Neuronal stem cell (in vitro differentiated cells): Measurements from ENCODE around the gene IGF2R.

Experiments used
- DNase-seq: peaks from one replicate; pipeline ENCODE4 v3.0.0-alpha.2; 2013; ENCODE audit warnings: low spot score
- H2AFZ ChIP-seq: one replicate; pipeline ENCODE4 v1.6.1; 2013; ENCODE audit warnings: mild to moderate bottlenecking, low read length, inconsistent platforms
- H2AK5ac ChIP-seq: 2 replicates; pipeline ENCODE4 v1.6.1; 2013; ENCODE audit warnings: low read depth, mild to moderate bottlenecking, inconsistent platforms, low read length, moderate library complexity, mixed read lengths
- H2BK120ac ChIP-seq: 2 replicates; pipeline ENCODE4 v1.6.1; 2013; ENCODE audit warnings: low read depth, mild to moderate bottlenecking, inconsistent platforms, low read length, moderate library complexity, mixed read lengths
- H2BK12ac ChIP-seq: one replicate; pipeline ENCODE4 v1.6.1; 2013; ENCODE audit warnings: low read length, inconsistent platforms
- H2BK15ac ChIP-seq: 2 replicates; pipeline ENCODE4 v1.6.1; 2013; ENCODE audit warnings: mild to moderate bottlenecking, low read length, inconsistent platforms, mixed read lengths
- H2BK5ac ChIP-seq: one replicate; pipeline ENCODE4 v1.6.1; 2013; ENCODE audit warnings: inconsistent platforms, mild to moderate bottlenecking, low read length, moderate library complexity
- H3K14ac ChIP-seq: one replicate; pipeline ENCODE4 v1.6.1; 2013; ENCODE audit warnings: low read length, inconsistent platforms
- H3K18ac ChIP-seq: 2 replicates; pipeline ENCODE4 v1.6.1; 2013; ENCODE audit warnings: low read length, inconsistent platforms
- H3K23ac ChIP-seq: 2 replicates; pipeline ENCODE4 v1.6.1; 2013; ENCODE audit warnings: low read depth, mild to moderate bottlenecking, mixed read lengths, low read length, inconsistent platforms; ENCODE audit not compliant: poor library complexity
- H3K27ac ChIP-seq: replicated peaks from 3 replicates; pipeline ENCODE4 v1.5.1; 2013; ENCODE audit warnings: low read length, inconsistent platforms
- H3K27me3 ChIP-seq, 3 experiments: 2 replicates each; pipeline ENCODE4 v1.6.1; 2013; ENCODE audit warnings: low read length in 3 of 3, mild to moderate bottlenecking in 2 of 3, inconsistent platforms in 1 of 3, low read depth in 1 of 3, mixed read lengths in 1 of 3, moderate library complexity in 1 of 3; ENCODE audit not compliant: control insufficient read depth in 3 of 3, insufficient read depth in 3 of 3
- H3K36me3 ChIP-seq, 2 donors: replicated peaks in 1 of 2; 2 replicates each; pipeline ENCODE4 v1.6.1; 2013; ENCODE audit warnings: low read length in 2 of 2; ENCODE audit not compliant: control insufficient read depth in 2 of 2, insufficient read depth in 2 of 2
- H3K4ac ChIP-seq: 2 replicates; pipeline ENCODE4 v1.6.1; 2013; ENCODE audit warnings: inconsistent platforms, mild to moderate bottlenecking, low read length, moderate library complexity
- H3K4me1 ChIP-seq, 2 donors: 1 replicate in 1 of 2; 2 replicates in 1 of 2; pipeline ENCODE4 v1.6.1; 2013; ENCODE audit warnings: low read length in 2 of 2, low read depth in 1 of 2; ENCODE audit not compliant: control insufficient read depth in 2 of 2, insufficient read depth in 1 of 2
- H3K4me2 ChIP-seq: one replicate; pipeline ENCODE4 v1.6.1; 2013; ENCODE audit warnings: mild to moderate bottlenecking, low read length, inconsistent platforms; ENCODE audit not compliant: insufficient read depth, poor library complexity, severe bottlenecking
- H3K4me3 ChIP-seq, 2 donors: 2 replicates each; pipeline ENCODE4 v1.5.1; 2013; ENCODE audit warnings: low read length in 2 of 2, mild to moderate bottlenecking in 2 of 2, inconsistent platforms in 1 of 2, moderate library complexity in 1 of 2
- H3K79me1 ChIP-seq: one replicate; pipeline ENCODE4 v1.6.1; 2013; ENCODE audit warnings: low read depth, mild to moderate bottlenecking, inconsistent platforms, low read length, moderate library complexity
- H3K9ac ChIP-seq: one replicate; pipeline ENCODE4 v1.6.1; 2013; ENCODE audit warnings: mild to moderate bottlenecking, low read depth, low read length, inconsistent platforms; ENCODE audit not compliant: poor library complexity
- H3K9me3 ChIP-seq, 2 donors: replicated peaks in 1 of 2; 2 replicates each; pipeline versions ENCODE3 to v1.6.1; 2013; ENCODE audit warnings: low read length in 2 of 2, mild to moderate bottlenecking in 2 of 2, inconsistent platforms in 1 of 2, low read depth in 1 of 2, mixed read lengths in 1 of 2, moderate library complexity in 1 of 2; ENCODE audit not compliant: control insufficient read depth in 2 of 2, insufficient read depth in 1 of 2
- H4K8ac ChIP-seq: one replicate; pipeline ENCODE4 v1.6.1; 2013; ENCODE audit warnings: low read depth, mild to moderate bottlenecking, inconsistent platforms, low read length, moderate library complexity
- H4K91ac ChIP-seq: one replicate; pipeline ENCODE4 v1.6.1; 2013; ENCODE audit warnings: low read length, low read depth, mild to moderate bottlenecking, inconsistent platforms; ENCODE audit not compliant: poor library complexity
- WGBS, 2 donors: extraction: QIAGEN DNeasy Blood & Tissue Kit; methylation state at CpG; one replicate each; pipeline ENCODE4 v1.1.7; 2013; ENCODE audit warnings: missing lambda C conversion rate in 2 of 2, mixed read lengths in 1 of 2; ENCODE audit not compliant: insufficient read length in 2 of 2, insufficient replicate concordance in 1 of 2; ENCODE audit errors: extremely low coverage in 2 of 2; 5-methylcytosine and 5-hydroxymethylcytosine counted together

Gene IGF2R

DNA sequence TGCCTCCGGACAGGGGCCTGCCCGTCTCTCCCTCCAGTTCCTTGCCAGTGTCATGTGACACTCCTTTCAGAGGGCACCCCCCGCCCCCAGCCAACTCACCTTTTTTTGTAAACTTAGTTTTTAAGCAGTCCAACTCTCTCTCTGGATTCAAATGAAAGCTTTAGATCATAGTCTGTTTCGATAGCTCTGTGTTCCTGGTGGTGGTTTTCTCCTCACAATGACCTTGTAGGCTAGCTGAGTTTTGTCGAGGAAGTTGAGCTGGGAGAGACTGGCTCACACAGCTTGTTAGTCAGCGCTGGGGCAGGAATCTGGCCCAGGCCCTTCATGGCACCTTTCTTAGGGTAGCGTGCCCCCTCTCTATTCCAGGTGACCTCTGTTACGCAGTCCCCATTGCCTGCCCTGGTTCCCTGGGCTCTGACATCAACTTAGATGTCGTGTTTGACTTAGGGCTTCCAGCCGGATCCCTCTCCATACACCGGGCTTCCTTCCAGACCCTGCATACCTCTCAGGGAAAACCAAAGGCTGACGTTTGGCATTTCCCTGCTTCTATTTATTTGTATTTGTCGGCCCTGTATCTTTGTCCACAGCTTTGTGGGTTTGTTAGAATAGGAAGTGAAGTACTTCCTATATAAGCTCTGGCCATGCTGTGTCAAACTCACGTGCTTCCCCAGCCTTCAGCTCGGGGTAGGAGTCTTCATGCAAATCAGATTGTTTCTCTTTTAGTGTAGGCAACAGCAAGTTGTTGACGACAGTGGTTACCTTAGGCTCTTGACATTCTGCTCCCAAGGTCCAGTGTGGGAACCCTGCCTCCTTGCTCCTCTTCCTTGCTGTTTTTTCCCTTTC lies 12.7 kb downstream of the IGF2R start:
- H3K4me1 ChIP-seq, result peaks cover 35 to 50% of the 10 kb centered on the region in 2 donors
- H3K4ac ChIP-seq, result no peak overlapping the region
- no peak overlapping the region for H3K4me3 ChIP-seq
- H2AFZ ChIP-seq, result no peak overlapping the region
- no peak overlapping the region for H2BK15ac ChIP-seq
- H3K79me1 ChIP-seq, result peaks cover 23% of the 10 kb centered on the region
- H2AK5ac ChIP-seq, result no peak overlapping the region
- no peak for DNase-seq
- H3K4me2 ChIP-seq, result no peak overlapping the region
- no CpG with 5 or more reads among the region's 16 CpGs for WGBS, 2 donors
- H3K27ac ChIP-seq, result no peak overlapping the region
- H2BK5ac ChIP-seq, result no peak overlapping the region
- no peak overlapping the region for H4K8ac ChIP-seq
- no peak overlapping the region for H2BK120ac ChIP-seq
- no peaks in the 10 kb centered on the region for H3K27me3 ChIP-seq
- peak overlapping the region; percentile 1 for H3K23ac ChIP-seq
- no peak overlapping the region for H4K91ac ChIP-seq
- no peak overlapping the region for H3K14ac ChIP-seq
- no peak overlapping the region for H3K18ac ChIP-seq
- no peak overlapping the region for H2BK12ac ChIP-seq
- H3K9me3 ChIP-seq, result no peaks in the 10 kb centered on the region
- H3K36me3 ChIP-seq, result no peaks in the 10 kb centered on the region
- H3K9ac ChIP-seq, result no peak overlapping the region

DNA sequence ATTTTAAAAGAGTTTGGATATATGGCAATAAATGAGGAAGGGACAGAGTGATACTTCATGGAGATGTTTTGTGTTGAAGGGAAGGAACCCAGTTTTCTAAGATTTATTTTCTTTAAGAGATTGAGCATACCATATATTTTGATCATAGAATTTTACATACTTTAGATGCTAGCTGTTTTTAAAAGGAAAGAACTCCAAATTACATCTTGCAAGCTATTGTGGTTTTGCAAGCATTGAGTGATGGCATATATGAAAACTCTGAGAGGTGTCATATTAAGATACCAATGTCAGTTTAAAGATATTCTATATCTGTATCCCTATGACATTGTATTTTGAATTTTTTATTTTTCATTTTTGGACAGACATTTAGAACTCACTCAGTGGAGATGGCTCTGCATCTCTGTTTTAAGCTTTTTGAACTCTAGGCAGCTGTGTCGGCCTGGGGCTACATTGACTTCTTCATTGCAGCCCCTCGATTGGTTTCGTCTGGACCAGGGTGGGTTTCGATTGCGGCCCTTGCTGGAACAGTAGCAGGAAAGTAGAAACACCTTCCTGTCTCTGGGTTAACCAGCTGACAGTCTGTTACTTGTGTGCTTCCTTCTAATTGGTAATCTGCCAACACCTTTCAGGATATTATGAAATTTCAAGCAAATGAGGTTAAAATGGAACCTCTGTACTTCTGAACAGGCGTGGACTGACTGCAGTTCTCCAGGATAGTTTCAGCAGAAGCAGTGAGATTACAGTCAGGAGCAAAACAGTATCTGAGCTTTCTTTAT lies 14.0 kb downstream of the IGF2R start:
- no peak for DNase-seq

DNA sequence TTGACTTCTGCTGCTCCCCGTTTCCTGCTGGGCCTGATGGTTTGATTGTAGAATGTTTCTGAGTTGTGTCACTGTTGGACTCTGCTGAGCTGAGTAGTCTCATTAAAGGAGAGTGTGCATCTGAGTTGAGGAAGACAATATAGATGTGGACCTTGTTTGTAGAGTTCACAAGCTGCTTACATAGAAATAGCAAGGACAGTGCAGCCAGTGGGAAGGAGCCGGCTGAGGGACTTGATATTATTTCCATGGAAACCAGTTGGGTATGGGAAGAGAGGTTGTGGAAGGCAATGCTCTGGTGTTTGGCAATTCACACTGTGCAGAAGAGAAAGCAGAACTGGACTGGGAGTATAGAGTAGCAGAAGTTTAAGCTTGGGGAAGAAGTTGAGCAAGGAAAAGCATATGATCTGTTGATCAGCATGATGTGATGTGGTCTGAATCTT lies 14.8 kb downstream of the IGF2R start:
- Histone ChIP-seq H3K9me3 (peaks cover 0 to 3% of the 10 kb centered on the region in 2 donors), H2BK120ac (no peak overlapping the region), H2BK15ac (no peak overlapping the region), H3K4me2 (no peak overlapping the region), H4K8ac (no peak overlapping the region), H3K4me1 (peaks cover 18 to 31% of the 10 kb centered on the region in 2 donors), H3K9ac (no peak overlapping the region), H4K91ac (no peak overlapping the region), H3K18ac (no peak overlapping the region), H3K4me3 (no peak overlapping the region), H2AK5ac (no peak overlapping the region), H3K23ac (no peak overlapping the region), H3K27me3 (no peaks in the 10 kb centered on the region), H3K4ac (no peak overlapping the region), H3K36me3 (no peaks in the 10 kb centered on the region), H3K79me1 (peaks cover 20% of the 10 kb centered on the region), H2AFZ (no peak overlapping the region), H2BK12ac (no peak overlapping the region), H2BK5ac (no peak overlapping the region), H3K27ac (no peak overlapping the region), H3K14ac (no peak overlapping the region)
- no CpG with 5 or more reads among the region's 2 CpGs for WGBS, 2 donors
- no peak for DNase-seq

More for the DNA sequence above, 14.0 kb downstream of the IGF2R start:
- H3K9me3 ChIP-seq, result no peaks in the 10 kb centered on the region
- no peaks in the 10 kb centered on the region for H3K36me3 ChIP-seq
- H3K79me1 ChIP-seq, result peaks cover 23% of the 10 kb centered on the region
- H3K4me1 ChIP-seq, result peaks cover 25 to 38% of the 10 kb centered on the region in 2 donors
- no peak overlapping the region for H4K91ac ChIP-seq
- no peak overlapping the region for H2AFZ ChIP-seq
- no peaks in the 10 kb centered on the region for H3K27me3 ChIP-seq
- H2BK15ac ChIP-seq, result no peak overlapping the region
- H3K14ac ChIP-seq, result no peak overlapping the region
- H3K23ac ChIP-seq, result no peak overlapping the region
- no peak overlapping the region for H2BK120ac ChIP-seq
- no peak overlapping the region for H4K8ac ChIP-seq
- no CpG with 5 or more reads among the region's 6 CpGs for WGBS, 2 donors
- no peak overlapping the region for H2BK5ac ChIP-seq
- H3K4ac ChIP-seq, result no peak overlapping the region
- no peak overlapping the region for H3K4me2 ChIP-seq
- H2AK5ac ChIP-seq, result no peak overlapping the region
- H3K9ac ChIP-seq, result no peak overlapping the region
- H2BK12ac ChIP-seq, result no peak overlapping the region
- no peak overlapping the region for H3K4me3 ChIP-seq
- H3K27ac ChIP-seq, result no peak overlapping the region
- no peak overlapping the region for H3K18ac ChIP-seq

DNA sequence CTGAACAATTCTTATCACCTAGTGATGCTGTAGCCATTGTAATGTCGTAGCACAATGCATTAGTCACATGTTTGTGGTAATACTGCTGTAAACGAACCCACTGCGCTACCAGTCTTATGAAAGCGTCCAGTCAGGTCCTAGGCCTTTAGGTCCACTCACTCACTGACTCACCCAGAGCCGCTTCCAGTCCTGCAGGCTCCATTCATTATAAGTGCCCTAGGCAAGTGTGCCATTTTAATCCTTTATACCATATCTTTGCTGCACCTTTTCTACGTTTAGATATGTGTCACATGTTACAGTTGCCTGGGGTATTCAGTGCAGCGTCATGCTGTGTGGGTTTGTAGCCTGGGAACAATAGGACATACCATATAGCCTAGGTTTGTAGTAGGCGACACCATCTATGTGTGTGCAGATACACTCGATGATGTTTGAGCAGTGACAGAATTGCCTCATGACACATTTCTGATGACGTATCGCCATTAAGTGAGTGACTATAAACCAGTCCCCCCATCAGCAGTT lies 15.4 kb downstream of the IGF2R start:
- no peak for DNase-seq
- Histone ChIP-seq H4K91ac (no peak overlapping the region), H3K9me3 (peaks cover 0 to 7% of the 10 kb centered on the region in 2 donors), H2AFZ (no peak overlapping the region), H3K14ac (no peak overlapping the region), H2BK15ac (no peak overlapping the region), H3K4me1 (peaks cover 12 to 24% of the 10 kb centered on the region in 2 donors), H2BK120ac (no peak overlapping the region), H2AK5ac (no peak overlapping the region), H2BK12ac (no peak overlapping the region), H3K79me1 (peaks cover 18% of the 10 kb centered on the region), H3K36me3 (no peaks in the 10 kb centered on the region), H4K8ac (no peak overlapping the region), H3K27ac (no peak overlapping the region), H3K18ac (no peak overlapping the region), H3K23ac (no peak overlapping the region), H2BK5ac (no peak overlapping the region), H3K27me3 (no peaks in the 10 kb centered on the region), H3K4ac (no peak overlapping the region), H3K9ac (no peak overlapping the region), H3K4me3 (no peak overlapping the region), H3K4me2 (no peak overlapping the region)
- WGBS, 2 donors, result no CpG with 5 or more reads among the region's 11 CpGs
